HG03520 (cell line): ENCODE measurements around the gene RANGRF.
"Not testable (repeated sequence)": the region's sequence is repeated elsewhere in the genome, so short reads cannot be mapped to it uniquely, and the experiment has no call there.

Source experiments
- ATAC-seq: cut with Tn5 transposase; IDR thresholded peaks from one replicate; pipeline ENCODE4 v1.9.1; 2021; ENCODE audit warnings: mild to moderate bottlenecking, moderate library complexity; ENCODE audit not compliant: unreplicated experiment

The RANGRF gene

GRCh38 chr17:8288336-8289102 is at the start of gene RANGRF:
Gene RANGRF (plus strand): TSS chr17:8288670. CDS start chr17:8288789, 119 bp downstream.
- peak; percentile 62 for ATAC-seq

- no peak for ATAC-seq
Observed at GRCh38 chr17:8243827-8244226, 44.6 kb upstream of the RANGRF start.

- no peak for ATAC-seq
Observed at GRCh38 chr17:8244768-8245167, 43.7 kb upstream of the RANGRF start.

- ATAC-seq, result peak; percentile 45
Observed at GRCh38 chr17:8248751-8249607, 39.5 kb upstream of the RANGRF start, which contains the start of gene PFAS. Gene PFAS (plus strand): TSS chr17:8249289. CDS start chr17:8253938, 4,649 bp downstream.

GRCh38 chr17:8249621-8250500 is 38.6 kb upstream of the RANGRF start:
- no peak for ATAC-seq

GRCh38 chr17:8251411-8251810 is 37.1 kb upstream of the RANGRF start:
- ATAC-seq, result not testable (repeated sequence)

- no peak for ATAC-seq
Observed at GRCh38 chr17:8253801-8254200, 34.7 kb upstream of the RANGRF start.

GRCh38 chr17:8254881-8255280 is 33.6 kb upstream of the RANGRF start:
- no peak for ATAC-seq

GRCh38 chr17:8255499-8255898 is 33.0 kb upstream of the RANGRF start:
- no peak for ATAC-seq

GRCh38 chr17:8256291-8256690 is 32.2 kb upstream of the RANGRF start:
- no peak for ATAC-seq

- ATAC-seq, result no peak
Observed at GRCh38 chr17:8256691-8257090, 31.8 kb upstream of the RANGRF start.

GRCh38 chr17:8257801-8258200 is 30.7 kb upstream of the RANGRF start:
- ATAC-seq, result no peak

- no peak for ATAC-seq
Observed at GRCh38 chr17:8264320-8264719, 24.1 kb upstream of the RANGRF start.

- ATAC-seq, result no peak
Observed at GRCh38 chr17:8264836-8265542, 23.5 kb upstream of the RANGRF start.

- no peak for ATAC-seq
Observed at GRCh38 chr17:8266648-8267479, 21.6 kb upstream of the RANGRF start.

- no peak for ATAC-seq
Observed at GRCh38 chr17:8267480-8268147, 20.9 kb upstream of the RANGRF start.

- ATAC-seq, result no peak
Observed at GRCh38 chr17:8268550-8269298, 19.7 kb upstream of the RANGRF start.

GRCh38 chr17:8272421-8272820 is 16.0 kb upstream of the RANGRF start:
- no peak for ATAC-seq
